ENCODE data around the gene COL18A1.

GRCh38 chr21:45543371-45543709 is 138.4 kb downstream of the COL18A1 start:
- no peak for TF ChIP-seq GABPA (IDR thresholded peaks at IDR 0.05; ENCODE audit: borderline replicate concordance, insufficient read depth, low read length)
- no peak for TF ChIP-seq USF2 (IDR thresholded peaks at IDR 0.05; ENCODE audit: low read length)
- no peak for TF ChIP-seq ASH2L (IDR thresholded peaks at IDR 0.05; ENCODE audit: low read length)
- no peak for TF ChIP-seq CTCF (IDR thresholded peaks at IDR 0.05; ENCODE audit: control extremely low read depth in 1 of 3, insufficient read depth in 1 of 3, low read depth in 1 of 3, low read length in 3 of 3)

Measured in H1 (cell line).